Esophagus squamous epithelium (tissue), 4 donors: ENCODE data around the gene SCAF8.

Experiments
- CTCF ChIP-seq, 6 experiments: fragments of 450-650 bp in 4 of 6; fragments of 200-600 bp in 2 of 6; sonication (generic) in 2 of 6; IDR thresholded peaks; one replicate each; pipeline ENCODE4 v1.5.1; 2016 to 2019; ENCODE audit warnings: antibody characterized with exemption in 6 of 6, mild to moderate bottlenecking in 4 of 6, moderate library complexity in 4 of 6
- POLR2A ChIP-seq, 4 donors: fragments of 450-650 bp; IDR thresholded peaks; one replicate each; pipeline ENCODE4 v1.6.1; 2017; ENCODE audit warnings: antibody characterized with exemption in 4 of 4, mild to moderate bottlenecking in 4 of 4, moderate library complexity in 3 of 4

GRCh38 chr6:154791556-154792317 is 58.5 kb downstream of the SCAF8 start:
- no peak for TF ChIP-seq CTCF (IDR thresholded peaks at IDR 0.05)
- TF ChIP-seq POLR2A (IDR thresholded peaks at IDR 0.05), result no peak
